HEK293 (cell line): Measurements from ENCODE around the gene CACTIN.

Experiments
- CTCF ChIP-seq: fragments of 450-650 bp; formaldehyde crosslinking; IDR thresholded peaks from 2 replicates; pipeline ENCODE4 v1.5.1; 2016; ENCODE audit warnings: missing biosample characterization, missing genetic modification characterization
- RBAK ChIP-seq: fragments of 450-650 bp; formaldehyde crosslinking; IDR thresholded peaks from 2 replicates; pipeline ENCODE4 v1.5.1; 2016; ENCODE audit warnings: missing biosample characterization, missing genetic modification characterization
- TSHZ1 ChIP-seq: fragments of 450-650 bp; formaldehyde crosslinking; IDR thresholded peaks from 2 replicates; pipeline ENCODE4 v1.5.1; 2016; ENCODE audit warnings: missing biosample characterization, missing genetic modification characterization, borderline replicate concordance
- ZBTB8A ChIP-seq: fragments of 450-650 bp; formaldehyde crosslinking; IDR thresholded peaks from 2 replicates; pipeline ENCODE4 v1.5.1; 2016; ENCODE audit warnings: missing biosample characterization, missing genetic modification characterization
- ZEB2 ChIP-seq: fragments of 450-650 bp; formaldehyde crosslinking; IDR thresholded peaks from 2 replicates; pipeline ENCODE4 v1.5.1; 2016; ENCODE audit warnings: missing biosample characterization, missing genetic modification characterization
- ZNF24 ChIP-seq: fragments of 450-650 bp; formaldehyde crosslinking; IDR thresholded peaks from 2 replicates; pipeline ENCODE4 v1.5.1; 2016; ENCODE audit warnings: missing biosample characterization, missing genetic modification characterization

GRCh38 chr19:3626473-3627350 is at the start of gene CACTIN:
- TF ChIP-seq ZNF24 (peak; percentile 78), ZBTB8A (tag by site-specific recombination) (peak; percentile 80), ZEB2 (tag by site-specific recombination) (peak; percentile 60), RBAK (tag by site-specific recombination) (no peak), CTCF (tag by site-specific recombination) (peak; percentile 37; the same call in 1 of the 2 replicates), TSHZ1 (tag by site-specific recombination) (no peak; the same call in 1 of the 2 replicates)
